Endothelial cell (in vitro differentiated cells): ENCODE data around the gene KATNB1. TPM values are rescaled to one million over a fixed set of nuclear protein-coding genes. Genes with fewer than 3 reads are reported as not detected.

Experiments
- DNase-seq: peaks from one replicate; pipeline ENCODE4 v3.0.0; 2021; ENCODE audit warnings: low spot score
- H3K27ac Mint-ChIP-seq: one replicate; pipeline ENCODE4 v1.8.0; 2021; ENCODE audit warnings: mixed read lengths, inconsistent platforms; ENCODE audit not compliant: unreplicated experiment
- H3K27me3 Mint-ChIP-seq: one replicate; pipeline ENCODE4 v1.8.0; 2021; ENCODE audit warnings: mild to moderate bottlenecking, moderate library complexity, mixed read lengths, inconsistent platforms; ENCODE audit not compliant: unreplicated experiment
- H3K36me3 Mint-ChIP-seq: one replicate; pipeline ENCODE4 v1.8.0; 2021; ENCODE audit warnings: mild to moderate bottlenecking, low read depth, mixed read lengths, inconsistent platforms; ENCODE audit not compliant: unreplicated experiment
- H3K4me1 Mint-ChIP-seq: one replicate; pipeline ENCODE4 v1.8.0; 2021; ENCODE audit warnings: mild to moderate bottlenecking, mixed read lengths, inconsistent platforms; ENCODE audit not compliant: unreplicated experiment
- H3K4me3 Mint-ChIP-seq: one replicate; pipeline ENCODE4 v1.8.0; 2021; ENCODE audit warnings: mild to moderate bottlenecking, mixed read lengths, inconsistent platforms; ENCODE audit not compliant: unreplicated experiment
- H3K9me3 Mint-ChIP-seq: one replicate; pipeline ENCODE4 v1.8.0; 2021; ENCODE audit warnings: mixed read lengths, inconsistent platforms; ENCODE audit not compliant: unreplicated experiment
- CTCF ChIP-seq: fragments of 200-600 bp; sonication (generic); IDR thresholded peaks from one replicate; pipeline ENCODE4 v1.5.0; 2021; ENCODE audit warnings: antibody characterized with exemption; ENCODE audit not compliant: unreplicated experiment
- total RNA-seq: library from RNA; stranded (reverse); fragmentation: NEBNext Ultra II Directional; extraction: Animal tissue kit (Norgen Biotek cat#: 25700); gene quantifications from one replicate; pipeline ENCODE4 v1.2.1, GENCODE V29; 2021; ENCODE audit not compliant: unreplicated experiment

Gene KATNB1
- total RNA-seq, 1 donor from 2014 or later, result 29.2 TPM

- DNase-seq, result peak; percentile 56
- Mint-ChIP-seq H3K27ac (no peak overlapping the region), H3K4me1 (peaks cover 36% of the 10 kb centered on the region), H3K36me3 (no peaks in the 10 kb centered on the region), H3K27me3 (peaks cover 24% of the 10 kb centered on the region), H3K9me3 (no peaks in the 10 kb centered on the region), H3K4me3 (no peak overlapping the region)
- TF ChIP-seq CTCF, result no peak
Measured at GRCh38 chr16:57797526-57798266, 62.1 kb downstream of the KATNB1 start.

- Mint-ChIP-seq H3K4me3 (peak overlapping the region; percentile 77), H3K9me3 (no peaks in the 10 kb centered on the region), H3K4me1 (peaks cover 42% of the 10 kb centered on the region), H3K27me3 (peaks cover 27% of the 10 kb centered on the region), H3K36me3 (no peaks in the 10 kb centered on the region), H3K27ac (no peak overlapping the region)
- no peak for DNase-seq
- TF ChIP-seq CTCF, result no peak
Measured at GRCh38 chr16:57798267-57798810, 62.8 kb downstream of the KATNB1 start.

GRCh38 chr16:57798953-57799599 lies 63.5 kb downstream of the KATNB1 start:
- Mint-ChIP-seq H3K9me3 (no peaks in the 10 kb centered on the region), H3K27me3 (peaks cover 27% of the 10 kb centered on the region), H3K36me3 (no peaks in the 10 kb centered on the region), H3K4me3 (peak overlapping the region; percentile 77), H3K27ac (peak overlapping the region; percentile 75), H3K4me1 (peaks cover 46% of the 10 kb centered on the region)
- no peak for TF ChIP-seq CTCF
- no peak for DNase-seq

GRCh38 chr16:57799600-57800199 lies 64.1 kb downstream of the KATNB1 start:
- no peak for DNase-seq
- Mint-ChIP-seq H3K4me3 (peak overlapping the region; percentile 78), H3K27ac (peak overlapping the region; percentile 72), H3K36me3 (no peaks in the 10 kb centered on the region), H3K9me3 (no peaks in the 10 kb centered on the region), H3K27me3 (peaks cover 27% of the 10 kb centered on the region), H3K4me1 (peaks cover 46% of the 10 kb centered on the region)
- TF ChIP-seq CTCF, result no peak
